Medulla oblongata (tissue), 1 donor: ENCODE data around the gene MYO18B.

Experiments used
- DNase-seq: peaks from one replicate; pipeline ENCODE4 v3.0.0-alpha.2; 2015; ENCODE audit errors: extremely low spot score

Gene MYO18B

GRCh38 chr22:25990940-25991339, 249.0 kb downstream of the MYO18B start:
- no peak for DNase-seq

- DNase-seq, result no peak
Observed at GRCh38 chr22:25992331-25992730, 250.3 kb downstream of the MYO18B start.

- DNase-seq, result no peak
Observed at GRCh38 chr22:25996669-25997068, 254.7 kb downstream of the MYO18B start.

- DNase-seq, result no peak
Observed at GRCh38 chr22:25997886-25998775, 256.1 kb downstream of the MYO18B start.

- DNase-seq, result no peak
Observed at GRCh38 chr22:26002456-26002855, 260.5 kb downstream of the MYO18B start.

- DNase-seq, result no peak
Observed at GRCh38 chr22:26004477-26004876, 262.5 kb downstream of the MYO18B start.

- DNase-seq, result no peak
Observed at GRCh38 chr22:26008587-26008986, 266.6 kb downstream of the MYO18B start.

- DNase-seq, result no peak
Observed at GRCh38 chr22:26016916-26017315, 274.9 kb downstream of the MYO18B start.

GRCh38 chr22:26017932-26018331, 275.9 kb downstream of the MYO18B start:
- DNase-seq, result no peak

- no peak for DNase-seq
Observed at GRCh38 chr22:26019596-26019995, 277.6 kb downstream of the MYO18B start.

GRCh38 chr22:26021516-26021915, 279.5 kb downstream of the MYO18B start:
- DNase-seq, result no peak

GRCh38 chr22:26023104-26023775, 281.3 kb downstream of the MYO18B start:
- no peak for DNase-seq

- DNase-seq, result no peak
Observed at GRCh38 chr22:26025626-26026025, 283.6 kb downstream of the MYO18B start.

- no peak for DNase-seq
Observed at GRCh38 chr22:26027341-26027740, 285.4 kb downstream of the MYO18B start.

- DNase-seq, result no peak
Observed at GRCh38 chr22:26031641-26032040, 289.7 kb downstream of the MYO18B start.

GRCh38 chr22:26033071-26033470, 291.1 kb downstream of the MYO18B start:
- DNase-seq, result no peak

GRCh38 chr22:26033586-26033985, 291.6 kb downstream of the MYO18B start:
- DNase-seq, result no peak

- DNase-seq, result no peak
Observed at GRCh38 chr22:26035523-26035922, 293.5 kb downstream of the MYO18B start.

- DNase-seq, result no peak
Observed at GRCh38 chr22:26038365-26038764, 296.4 kb downstream of the MYO18B start.

- DNase-seq, result no peak
Observed at GRCh38 chr22:26041931-26042330, 299.9 kb downstream of the MYO18B start.

GRCh38 chr22:26043031-26043430, 301.0 kb downstream of the MYO18B start:
- DNase-seq, result no peak

GRCh38 chr22:26045051-26045450, 303.1 kb downstream of the MYO18B start:
- DNase-seq, result no peak

GRCh38 chr22:26045860-26046259, 303.9 kb downstream of the MYO18B start:
- no peak for DNase-seq
